Stimulated activated CD4-positive, alpha-beta T cell treated with anti-CD3 and anti-CD28 coated beads, Interleukin-4, amount 100 ng/mL, for 1 hour (primary cell): Measurements from ENCODE around the gene NFATC4.
A peak's percentile ranks its signal among the peaks of the same experiment; 100 is the strongest.
"Not testable (repeated sequence)": the region's sequence is repeated elsewhere in the genome, so short reads cannot be mapped to it uniquely, and the experiment has no call there.

Experiments
- DNase-seq: peaks from one replicate; pipeline ENCODE4 v3.0.0-alpha.2; 2020

Gene NFATC4

DNA sequence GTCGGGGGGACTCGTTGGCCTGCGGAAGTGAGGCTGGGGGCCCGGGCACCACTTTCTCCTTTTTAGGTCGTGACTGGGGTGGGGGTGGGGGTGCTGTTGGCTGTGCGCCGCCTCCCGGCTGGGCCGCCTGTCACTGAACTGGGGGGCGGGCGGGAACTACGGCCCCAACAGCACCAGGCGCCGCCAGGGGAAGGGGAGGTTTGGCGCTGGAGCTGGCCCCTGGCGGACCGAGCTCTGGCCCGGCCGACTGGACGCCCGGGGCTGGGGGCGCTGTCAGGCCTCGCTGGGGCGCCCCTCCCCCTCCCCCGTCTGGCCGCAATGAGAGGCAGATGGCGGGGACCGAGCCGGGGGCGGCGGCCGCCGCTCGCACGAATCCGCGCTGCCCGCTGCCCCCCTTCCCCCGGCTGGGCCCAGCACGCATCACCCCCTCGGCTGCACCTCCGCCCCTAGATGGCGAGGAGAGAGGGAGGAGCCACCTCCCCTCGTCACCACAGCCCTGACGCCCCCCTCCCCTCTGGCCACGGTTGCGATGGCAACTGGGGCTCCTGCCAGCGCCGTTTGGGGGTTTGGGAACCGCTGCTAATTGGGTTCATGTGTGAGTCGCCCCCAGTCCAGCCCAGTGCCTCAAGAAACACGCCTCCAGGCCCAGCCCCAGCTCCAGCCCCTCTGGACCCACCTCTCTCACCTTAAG is 723 bp downstream of the NFATC4 start:
- peak; percentile 16 for DNase-seq

DNA sequence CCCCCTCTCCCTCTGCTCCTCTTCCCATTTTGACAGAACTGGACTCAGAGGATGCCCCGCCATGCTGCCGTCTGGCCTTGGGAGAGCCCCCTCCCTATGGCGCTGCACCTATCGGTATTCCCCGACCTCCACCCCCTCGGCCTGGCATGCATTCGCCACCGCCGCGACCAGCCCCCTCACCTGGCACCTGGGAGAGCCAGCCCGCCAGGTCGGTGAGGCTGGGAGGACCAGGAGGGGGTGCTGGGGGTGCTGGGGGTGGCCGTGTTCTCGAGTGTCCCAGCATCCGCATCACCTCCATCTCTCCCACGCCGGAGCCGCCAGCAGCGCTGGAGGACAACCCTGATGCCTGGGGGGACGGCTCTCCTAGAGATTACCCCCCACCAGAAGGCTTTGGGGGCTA is 1.5 kb downstream of the NFATC4 start:
- DNase-seq = no peak

- no peak for DNase-seq
Observed at GRCh38 chr14:24369907-24370687, 2.1 kb downstream of the NFATC4 start.

- DNase-seq = no peak
Observed at GRCh38 chr14:24370748-24371147, 2.8 kb downstream of the NFATC4 start.

- DNase-seq = not testable (repeated sequence)
Observed at GRCh38 chr14:24371605-24372004, 3.6 kb downstream of the NFATC4 start.

GRCh38 chr14:24372701-24373416 is 4.9 kb downstream of the NFATC4 start:
- no peak for DNase-seq

- DNase-seq = no peak
Observed at GRCh38 chr14:24376448-24377070, 8.6 kb downstream of the NFATC4 start.

- DNase-seq = no peak
Observed at GRCh38 chr14:24377126-24377525, 9.1 kb downstream of the NFATC4 start.

GRCh38 chr14:24377657-24378056 is 9.7 kb downstream of the NFATC4 start:
- DNase-seq = no peak

DNA sequence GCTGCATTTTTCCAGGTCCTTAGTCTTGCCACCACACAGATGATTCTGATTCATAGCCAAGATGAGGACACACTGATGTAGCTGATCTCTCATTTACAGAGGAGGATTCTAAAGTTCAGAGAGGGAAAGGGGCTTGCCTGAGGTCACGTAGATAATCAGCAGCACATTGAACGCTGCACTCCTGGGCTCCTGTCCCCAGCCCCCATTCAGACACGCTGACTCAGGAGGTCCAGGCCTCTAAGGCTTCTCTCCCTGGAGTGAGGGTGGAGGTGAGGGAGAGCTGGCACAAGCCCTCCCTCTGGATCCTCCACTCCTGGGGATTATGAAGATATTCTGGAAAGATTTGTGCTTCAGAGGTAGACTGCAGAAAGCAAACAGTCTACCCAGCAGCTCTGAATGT is 10.3 kb downstream of the NFATC4 start:
- DNase-seq = no peak

- no peak for DNase-seq
Observed at GRCh38 chr14:24378981-24379906, 11.3 kb downstream of the NFATC4 start.

GRCh38 chr14:24379907-24380730 is 12.1 kb downstream of the NFATC4 start:
- no peak for DNase-seq

- peak; percentile 12 for DNase-seq
Observed at GRCh38 chr14:24381363-24382063, 13.5 kb downstream of the NFATC4 start.

DNA sequence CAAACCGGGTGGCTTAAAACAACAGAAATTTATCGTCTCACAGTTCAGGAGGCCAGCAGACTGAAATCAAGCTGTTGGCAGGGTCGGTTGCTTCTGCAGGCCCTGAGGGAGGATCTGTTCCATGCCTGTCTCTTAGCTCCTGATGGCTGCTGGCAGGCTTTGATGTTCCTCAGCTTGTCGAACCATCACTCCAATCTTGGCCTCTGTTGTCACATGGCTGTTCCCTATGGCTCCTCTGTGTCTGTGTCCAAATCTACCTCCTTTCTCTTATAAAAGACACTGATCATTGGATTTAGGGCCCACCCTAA is 14.0 kb downstream of the NFATC4 start:
- DNase-seq = no peak

DNA sequence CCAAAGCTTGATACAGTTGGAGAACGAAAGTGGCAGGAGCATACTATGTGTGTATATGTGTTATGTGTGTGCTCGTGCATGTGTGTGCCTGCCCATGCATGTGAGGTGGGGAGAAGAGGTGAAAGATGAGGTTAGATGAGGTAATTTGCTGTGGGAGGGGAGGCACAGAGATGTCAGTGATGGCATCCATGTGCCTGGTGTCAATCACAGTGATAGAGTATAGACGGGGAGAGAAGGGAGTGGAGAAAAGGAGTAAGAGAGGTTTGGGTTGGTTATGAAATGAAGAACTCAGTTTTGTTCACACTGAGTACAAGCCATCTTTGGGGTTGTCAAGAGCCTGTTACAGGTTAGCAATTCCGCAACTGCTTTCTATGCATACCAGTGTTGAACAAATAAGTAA is 16.2 kb downstream of the NFATC4 start:
- DNase-seq = no peak

- no peak for DNase-seq
Observed at GRCh38 chr14:24385524-24385923, 17.5 kb downstream of the NFATC4 start.

- DNase-seq = no peak
Observed at GRCh38 chr14:24387009-24387345, 19.0 kb downstream of the NFATC4 start.

GRCh38 chr14:24387579-24387978 is 19.6 kb downstream of the NFATC4 start:
- DNase-seq = not testable (repeated sequence)

DNA sequence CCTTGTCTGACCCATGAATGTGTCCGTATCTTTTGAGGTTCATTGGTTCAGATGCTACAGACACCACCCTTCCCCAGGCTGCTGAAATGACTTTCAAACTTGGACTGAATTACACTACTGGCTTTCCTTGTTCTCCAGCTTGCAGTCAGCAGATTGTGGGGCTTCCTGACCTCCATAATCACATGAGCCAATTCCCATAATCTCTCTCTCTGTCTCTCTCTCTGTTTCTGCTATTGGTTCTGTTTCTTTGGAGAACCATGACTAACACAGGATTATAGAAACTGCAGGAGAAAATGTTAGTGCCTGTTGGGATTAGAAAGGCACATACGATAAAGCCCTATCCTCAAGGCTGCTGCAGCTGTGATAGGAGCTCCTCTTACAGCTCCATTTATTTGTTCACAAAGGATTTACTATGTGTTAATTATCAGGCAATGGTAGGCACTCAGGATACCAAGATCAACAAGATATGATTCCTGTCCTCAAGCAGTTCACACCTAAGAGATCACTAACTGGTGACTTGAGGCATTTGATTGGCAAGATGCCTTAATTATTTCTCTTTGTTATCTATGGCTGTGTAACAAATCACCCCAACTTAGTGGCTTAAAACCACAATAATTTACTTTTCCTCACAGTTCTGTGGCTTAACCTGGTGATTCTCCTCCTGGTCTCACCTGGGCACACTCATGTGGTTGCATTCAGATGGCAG is 20.6 kb downstream of the NFATC4 start:
- no peak for DNase-seq

DNA sequence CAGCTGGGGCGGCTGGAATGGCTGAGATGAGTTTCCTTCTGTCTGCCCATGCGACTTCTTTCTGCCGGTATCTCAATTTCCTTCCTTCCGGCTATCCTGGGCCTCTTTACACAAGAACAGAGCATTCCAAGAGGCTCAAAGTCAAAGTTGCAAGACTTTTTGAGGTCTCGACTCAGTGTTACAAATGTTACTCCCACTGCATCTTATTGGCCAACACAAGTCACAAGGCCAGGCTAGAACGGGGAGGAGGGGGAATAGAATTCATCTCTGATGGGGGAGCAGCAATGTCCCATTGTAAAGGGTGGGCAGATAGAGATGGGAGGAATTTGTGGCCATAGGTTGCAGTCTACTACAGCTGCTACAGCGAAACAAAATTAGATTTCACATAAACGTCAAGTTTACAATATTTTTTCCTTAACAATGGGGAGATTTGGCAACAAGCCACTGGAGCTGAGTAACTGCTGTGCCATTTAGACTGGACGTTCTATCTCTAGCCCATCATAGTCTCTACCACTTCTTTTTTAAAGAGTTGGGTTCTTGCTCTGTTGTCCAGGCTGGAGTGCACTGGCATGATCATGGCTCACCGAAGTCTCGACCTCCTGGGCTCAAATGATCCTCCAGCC is 21.4 kb downstream of the NFATC4 start:
- no peak for DNase-seq
